Heart left ventricle (tissue), 16 donors: ENCODE results near the gene OOSP1. TPM values are rescaled to one million over a fixed set of nuclear protein-coding genes. Genes with fewer than 3 reads are reported as not detected.
"Not testable (repeated sequence)": the region's sequence is repeated elsewhere in the genome, so short reads cannot be mapped to it uniquely, and the experiment has no call there.

Experiments
- ATAC-seq, 4 donors: fragments of 200-7000 bp; cut with Tn5 transposase; one replicate each; pipeline ENCODE4 v1.9.1; 2020 to 2022; ENCODE audit warnings: moderate library complexity in 4 of 4, mild to moderate bottlenecking in 3 of 4, moderate number of reproducible peaks in 1 of 4
- DNase-seq, 5 donors: peaks; one replicate each; pipeline ENCODE4 v3.0.0-alpha.2; 2020
- H3K27ac ChIP-seq, 12 donors: fragments of 200-600 bp; sonication (generic) in 4 of 12; one replicate each; pipeline versions ENCODE4 v1.5.0 to v1.8.0; 2016 to 2022; ENCODE audit warnings: mild to moderate bottlenecking in 2 of 12
- H3K27me3 ChIP-seq, 9 donors: fragments of 200-600 bp; sonication (generic) in 2 of 9; one replicate each; pipeline versions ENCODE4 v1.5.1 to v1.8.0; 2016 to 2022; ENCODE audit warnings: mild to moderate bottlenecking in 3 of 9
- H3K36me3 ChIP-seq, 9 donors: fragments of 200-600 bp; sonication (generic) in 2 of 9; one replicate each; pipeline versions ENCODE4 v1.5.0 to v1.8.0; 2018 to 2022; ENCODE audit warnings: mild to moderate bottlenecking in 2 of 9
- H3K4me1 ChIP-seq, 12 donors: fragments of 200-600 bp; sonication (generic) in 4 of 12; one replicate each; pipeline versions ENCODE4 v1.5.0 to v1.8.0; 2016 to 2022; ENCODE audit warnings: mild to moderate bottlenecking in 3 of 12
- H3K4me3 ChIP-seq, 12 donors: fragments of 200-600 bp; sonication (generic) in 4 of 12; one replicate each; pipeline versions ENCODE4 v1.5.0 to v1.8.0; 2017 to 2022; ENCODE audit warnings: mild to moderate bottlenecking in 9 of 12, moderate library complexity in 4 of 12
- H3K9me3 ChIP-seq, 12 donors: fragments of 200-600 bp; sonication (generic) in 4 of 12; one replicate each; pipeline versions ENCODE4 v1.5.0 to v1.8.0; 2016 to 2022; ENCODE audit warnings: mild to moderate bottlenecking in 1 of 12
- CTCF ChIP-seq, 12 donors: fragments of 200-600 bp; sonication (generic) in 4 of 12; IDR thresholded peaks; one replicate each; pipeline versions ENCODE4 v1.5.0 to v1.8.0; 2018 to 2022; ENCODE audit warnings: antibody characterized with exemption in 12 of 12, mild to moderate bottlenecking in 5 of 12
- POLR2A ChIP-seq, 2 donors: fragments of 450-650 bp; IDR thresholded peaks; one replicate each; pipeline ENCODE4 v1.6.1; 2017; ENCODE audit warnings: antibody characterized with exemption in 2 of 2, mild to moderate bottlenecking in 2 of 2, moderate library complexity in 2 of 2
- WGBS, 4 donors: extraction: QIAGEN DNeasy Blood & Tissue Kit in 2 of 4; methylation state at CpG; one replicate each; pipeline versions ENCODE4 v1.1.5 to v1.1.7; 2013 to 2018; 5-methylcytosine and 5-hydroxymethylcytosine counted together
- intact Hi-C, 10 donors: fragments of 100-400 bp; cut with DNase I; formaldehyde crosslinking; loops; one replicate each; pipeline versions ENCODE4 v1.11.1 to v1.14.2; 2022
- polyA plus RNA-seq, 2 donors: library from polyadenylated mRNA; stranded (reverse); fragments of 200-250 nt; gene quantifications; one replicate each; pipeline ENCODE4 v1.2.3, GENCODE V29; 2013
- total RNA-seq, 9 donors: library from RNA; depleted of rRNA in 2 of 9; stranded (reverse); fragments of >200 nt in 2 of 9; fragmentation: NEBNext Ultra II Directional in 3 of 9; extraction: Animal tissue kit (Norgen Biotek cat#: 25700) in 3 of 9; gene quantifications; one replicate each; pipeline versions ENCODE4 v1.1.0 to v1.2.4, GENCODE V29; 2016 to 2023
- donor health status: ischemic (EF 13 %, LVEDD 7.1; RV severe dilation, severe dysfunction).
- donor health status: healthy with polysubstance abuse.
- donor health status: DM: no; HTN: yes; CAD: no.
- donor health status: DM: no; HTN: no; CAD: no.
- donor health status: ischemic (EF 25% LVEDD 6.9; RV normal size, moderate dysfunction).
- donor health status: ischemic (EF 25% LVEDD 5.7; RV mildly dilated, moderate dysfunction).
- donor health status: healthy.
- donor health status: DM: yes; HTN: yes; CAD: no.
- donor health status: ischemic (EF 35%, LVEDD 5.7; RV mildly dilated, moderate dysfunction).
- donor health status: nonischemic (EF 11% LVEDD 7.7; RV severe dilation, severe dysfunction).
- donor health status: DM: yes; HTN: yes; CAD: no.
- donor health status: PGD.
- donor health status: ischemic (EF 29% LVEDD 5.4; RV normal size, mild dysfunction).
- donor health status: nonischemic (EF 23%, LVEDD 6.1; RV moderate dilation, normal function).

Gene OOSP1
- total and polyA plus RNA-seq, 11 donors: 0.38 TPM; not detected in 10

- DNase-seq: no peak
- Histone ChIP-seq H3K9me3 (peaks cover 0 to 4% (median 0%) of the 10 kb centered on the region in 12 donors), H3K4me3 (no peak overlapping the region), H3K27ac (no peak overlapping the region), H3K27me3 (no peaks in the 10 kb centered on the region), H3K4me1 (peaks cover 0 to 15% (median 0%) of the 10 kb centered on the region in 12 donors), H3K36me3 (no peaks in the 10 kb centered on the region)
- ATAC-seq: no peak
- intact Hi-C loops: no loop called here
- 84 to 88% (median 86%) methylated on average over 7 of the region's 7 CpGs for WGBS, 4 donors
- no peak for TF ChIP-seq POLR2A (IDR thresholded peaks at IDR 0.05)
- TF ChIP-seq CTCF (IDR thresholded peaks at IDR 0.05): no peak
These were observed 39.6 kb upstream of the OOSP1 start for GRCh38 chr11:59898650-59899049.

GRCh38 chr11:59899532-59899931 is 38.7 kb upstream of the OOSP1 start:
- Histone ChIP-seq H3K27ac (no peak overlapping the region), H3K4me1 (peaks cover 0 to 15% (median 0%) of the 10 kb centered on the region in 12 donors), H3K36me3 (no peaks in the 10 kb centered on the region), H3K9me3 (peaks cover 0 to 5% (median 0%) of the 10 kb centered on the region in 12 donors), H3K4me3 (no peak overlapping the region), H3K27me3 (no peaks in the 10 kb centered on the region)
- intact Hi-C loops: no loop called here
- ATAC-seq (no peak), DNase-seq (no peak)
- 81 to 88% (median 84%) methylated on average over 11 of the region's 11 CpGs for WGBS, 4 donors
- no peak for TF ChIP-seq CTCF (IDR thresholded peaks at IDR 0.05)
- no peak for TF ChIP-seq POLR2A (IDR thresholded peaks at IDR 0.05)

- Histone ChIP-seq H3K36me3 (no peaks in the 10 kb centered on the region), H3K27me3 (no peaks in the 10 kb centered on the region), H3K4me1 (peaks cover 0 to 15% (median 0%) of the 10 kb centered on the region in 12 donors), H3K27ac (peak overlapping the region in 3 of 12 donors; percentile 35 to 63 (median 53)), H3K9me3 (peaks cover 0 to 5% (median 0%) of the 10 kb centered on the region in 12 donors), H3K4me3 (no peak overlapping the region)
- WGBS, 4 donors: 78 to 81% (median 81%) methylated on average over 6 of the region's 6 CpGs
- TF ChIP-seq POLR2A (IDR thresholded peaks at IDR 0.05): no peak
- no peak for TF ChIP-seq CTCF (IDR thresholded peaks at IDR 0.05)
- intact Hi-C loops: no loop called here
- DNase-seq: no peak
- ATAC-seq: no peak
These were observed 37.7 kb upstream of the OOSP1 start for GRCh38 chr11:59900366-59901126.

- ATAC-seq (peak in 3 of 4 donors; percentile 64 to 80 (median 78)), DNase-seq (peak in 2 of 5 donors; percentile 42 to 43)
- WGBS, 4 donors: 26 to 42% (median 31%) methylated on average over 1 of the region's 1 CpG
- Histone ChIP-seq H3K4me3 (no peak overlapping the region), H3K27me3 (no peaks in the 10 kb centered on the region), H3K9me3 (peaks cover 0 to 5% (median 0%) of the 10 kb centered on the region in 12 donors), H3K27ac (peak overlapping the region in 7 of 12 donors; percentile 23 to 63 (median 39)), H3K4me1 (peaks cover 0 to 15% (median 0%) of the 10 kb centered on the region in 12 donors), H3K36me3 (no peaks in the 10 kb centered on the region)
- TF ChIP-seq CTCF (IDR thresholded peaks at IDR 0.05): no peak
- no peak for TF ChIP-seq POLR2A (IDR thresholded peaks at IDR 0.05)
- intact Hi-C loops: no loop called here
These were observed 36.9 kb upstream of the OOSP1 start for GRCh38 chr11:59901306-59901705.

GRCh38 chr11:59903569-59903968 is 34.7 kb upstream of the OOSP1 start:
- ATAC-seq, intact Hi-C loops, H3K9me3 ChIP-seq, H3K36me3 ChIP-seq, H3K27me3 ChIP-seq, DNase-seq, H3K27ac ChIP-seq, H3K4me3 ChIP-seq: not testable (repeated sequence)
- 94 to 98% (median 95%) methylated on average over 2 of the region's 2 CpGs for WGBS, 4 donors
- peaks cover 0 to 15% (median 0%) of the 10 kb centered on the region in 12 donors for H3K4me1 ChIP-seq
